Measurements from ENCODE around the gene ACSM2A.

ACSM2A gene

GRCh38 chr16:20507280-20507679 lies 56.0 kb downstream of the ACSM2A start:
- no peak for TF ChIP-seq POLR2AphosphoS5 (IDR thresholded peaks at IDR 0.05; ENCODE audit: low read depth, low read length)
- TF ChIP-seq REST (IDR thresholded peaks at IDR 0.05; ENCODE audit: insufficient read depth in 1 of 2, low read depth in 2 of 2, low read length in 2 of 2), result no peak
- no peak for TF ChIP-seq FOXP2 (optimal IDR thresholded peaks at IDR 0.05; ENCODE audit: borderline replicate concordance, extremely low read depth, extremely low read length, insufficient read depth)
- no peak for TF ChIP-seq SIN3A (IDR thresholded peaks at IDR 0.05; ENCODE audit: borderline replicate concordance, insufficient read depth, low read length)
- TF ChIP-seq TAF1 (IDR thresholded peaks at IDR 0.05; ENCODE audit: borderline replicate concordance, insufficient read depth, low read length), result no peak

GRCh38 chr16:20510323-20510722 lies 59.0 kb downstream of the ACSM2A start:
- TF ChIP-seq POLR2AphosphoS5 (IDR thresholded peaks at IDR 0.05; ENCODE audit: low read depth, low read length) (no peak), SIN3A (IDR thresholded peaks at IDR 0.05; ENCODE audit: borderline replicate concordance, insufficient read depth, low read length) (no peak)

GRCh38 chr16:20515688-20516090 lies 64.4 kb downstream of the ACSM2A start:
- no peak for TF ChIP-seq TAF1 (IDR thresholded peaks at IDR 0.05; ENCODE audit: borderline replicate concordance, insufficient read depth, low read length)
- no peak for TF ChIP-seq FOXP2 (optimal IDR thresholded peaks at IDR 0.05; ENCODE audit: borderline replicate concordance, extremely low read depth, extremely low read length, insufficient read depth)
- no peak for TF ChIP-seq POLR2AphosphoS5 (IDR thresholded peaks at IDR 0.05; ENCODE audit: low read depth, low read length)
- no peak for TF ChIP-seq SIN3A (IDR thresholded peaks at IDR 0.05; ENCODE audit: borderline replicate concordance, insufficient read depth, low read length)
- no peak for TF ChIP-seq REST (IDR thresholded peaks at IDR 0.05; ENCODE audit: insufficient read depth in 1 of 2, low read depth in 2 of 2, low read length in 2 of 2)

- TF ChIP-seq REST (IDR thresholded peaks at IDR 0.05; ENCODE audit: insufficient read depth in 1 of 2, low read depth in 2 of 2, low read length in 2 of 2) (no peak), POLR2AphosphoS5 (IDR thresholded peaks at IDR 0.05; ENCODE audit: low read depth, low read length) (no peak), SIN3A (IDR thresholded peaks at IDR 0.05; ENCODE audit: borderline replicate concordance, insufficient read depth, low read length) (no peak)
Measured at GRCh38 chr16:20517149-20517548, 65.8 kb downstream of the ACSM2A start.

- TF ChIP-seq SIN3A (IDR thresholded peaks at IDR 0.05; ENCODE audit: borderline replicate concordance, insufficient read depth, low read length) (no peak), TAF1 (IDR thresholded peaks at IDR 0.05; ENCODE audit: borderline replicate concordance, insufficient read depth, low read length) (no peak), POLR2AphosphoS5 (IDR thresholded peaks at IDR 0.05; ENCODE audit: low read depth, low read length) (no peak), REST (IDR thresholded peaks at IDR 0.05; ENCODE audit: insufficient read depth in 1 of 2, low read depth in 2 of 2, low read length in 2 of 2) (no peak), FOXP2 (optimal IDR thresholded peaks at IDR 0.05; ENCODE audit: borderline replicate concordance, extremely low read depth, extremely low read length, insufficient read depth) (no peak)
Measured at GRCh38 chr16:20519231-20519630, 67.9 kb downstream of the ACSM2A start.

Data from PFSK-1 (cell line).